Lower lobe of right lung (tissue), 2 donors: Measurements from ENCODE around the gene GNB5. TPM values are rescaled to one million over a fixed set of nuclear protein-coding genes. Genes with fewer than 3 reads are reported as not detected.

Source experiments
- ATAC-seq, 2 donors: fragments of 200-7000 bp; cut with Tn5 transposase; one replicate each; pipeline ENCODE4 v1.9.1; 2020 to 2022; ENCODE audit warnings: mild to moderate bottlenecking in 2 of 2, moderate library complexity in 2 of 2
- DNase-seq: peaks from one replicate; pipeline ENCODE4 v3.0.0-alpha.2; 2020
- H3K27ac ChIP-seq: fragments of 200-600 bp; one replicate; pipeline ENCODE4 v1.8.0; 2022
- H3K27me3 ChIP-seq: fragments of 200-600 bp; one replicate; pipeline ENCODE4 v1.8.0; 2022; ENCODE audit warnings: low read depth
- H3K36me3 ChIP-seq: fragments of 200-600 bp; one replicate; pipeline ENCODE4 v1.8.0; 2022; ENCODE audit warnings: mild to moderate bottlenecking
- H3K4me1 ChIP-seq: fragments of 200-600 bp; one replicate; pipeline ENCODE4 v1.8.0; 2022
- H3K4me3 ChIP-seq: fragments of 200-600 bp; one replicate; pipeline ENCODE4 v1.8.0; 2022; ENCODE audit warnings: mild to moderate bottlenecking
- H3K9me3 ChIP-seq: fragments of 200-600 bp; one replicate; pipeline ENCODE4 v1.8.0; 2022
- intact Hi-C: fragments of 100-400 bp; cut with DNase I; formaldehyde crosslinking; loops from one replicate; pipeline ENCODE4 v1.11.0; 2022
- total RNA-seq: library from RNA; stranded (reverse); fragmentation: NEBNext Ultra II Directional; extraction: Animal tissue kit (Norgen Biotek cat#: 25700); gene quantifications from one replicate; pipeline ENCODE4 v1.2.1, GENCODE V29; 2021
- TF ChIP-seq, protein P1 (sequence below): fragments of 200-600 bp; IDR thresholded peaks from one replicate; pipeline ENCODE4 v1.8.0; 2022; ENCODE audit warnings: antibody characterized with exemption, mild to moderate bottlenecking
- donor health status: DM: no; HTN: yes; CAD: no; lungs with severe emphysema.

The GNB5 gene
- total RNA-seq, 1 donor from 2014 or later: 14.1 TPM

DNA sequence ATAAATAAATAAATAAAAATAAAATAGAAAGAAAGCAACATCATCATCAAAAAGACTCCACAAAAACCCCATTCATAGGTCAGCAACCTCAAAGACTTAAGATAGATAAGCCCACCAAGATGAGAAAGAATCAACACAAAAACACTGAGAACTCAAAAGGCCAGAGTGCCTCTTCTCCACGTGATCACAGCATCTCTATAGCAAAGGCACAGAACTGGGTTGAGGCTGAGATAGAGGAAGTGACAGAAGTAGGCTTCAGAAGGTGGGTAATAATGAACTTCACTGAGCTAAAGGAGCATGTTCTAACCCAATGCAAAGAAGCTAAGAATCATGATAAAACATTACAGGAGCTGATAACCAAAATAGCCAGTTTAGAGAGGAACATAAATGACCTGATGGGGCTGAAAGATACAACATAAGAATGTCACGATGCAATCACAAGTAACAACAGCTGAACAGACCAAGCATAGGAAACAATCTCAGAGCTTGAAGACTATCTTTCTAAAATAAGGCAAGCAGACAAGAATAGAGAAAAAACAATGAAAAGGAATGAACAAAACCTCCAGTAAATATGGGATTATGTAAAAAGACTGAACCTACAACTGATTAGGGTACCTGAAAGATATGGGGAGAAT, 26.4 kb downstream of the GNB5 start:
- no peak overlapping the region for H3K27ac ChIP-seq
- intact Hi-C loops: no loop called here
- no peaks in the 10 kb centered on the region for H3K4me1 ChIP-seq
- peaks cover 4% of the 10 kb centered on the region for H3K36me3 ChIP-seq
- H3K4me3 ChIP-seq: no peak overlapping the region
- H3K27me3 ChIP-seq: no peaks in the 10 kb centered on the region
- ATAC-seq (no peak), DNase-seq (no peak)
- H3K9me3 ChIP-seq: no peaks in the 10 kb centered on the region
- TF ChIP-seq, protein P1, sequence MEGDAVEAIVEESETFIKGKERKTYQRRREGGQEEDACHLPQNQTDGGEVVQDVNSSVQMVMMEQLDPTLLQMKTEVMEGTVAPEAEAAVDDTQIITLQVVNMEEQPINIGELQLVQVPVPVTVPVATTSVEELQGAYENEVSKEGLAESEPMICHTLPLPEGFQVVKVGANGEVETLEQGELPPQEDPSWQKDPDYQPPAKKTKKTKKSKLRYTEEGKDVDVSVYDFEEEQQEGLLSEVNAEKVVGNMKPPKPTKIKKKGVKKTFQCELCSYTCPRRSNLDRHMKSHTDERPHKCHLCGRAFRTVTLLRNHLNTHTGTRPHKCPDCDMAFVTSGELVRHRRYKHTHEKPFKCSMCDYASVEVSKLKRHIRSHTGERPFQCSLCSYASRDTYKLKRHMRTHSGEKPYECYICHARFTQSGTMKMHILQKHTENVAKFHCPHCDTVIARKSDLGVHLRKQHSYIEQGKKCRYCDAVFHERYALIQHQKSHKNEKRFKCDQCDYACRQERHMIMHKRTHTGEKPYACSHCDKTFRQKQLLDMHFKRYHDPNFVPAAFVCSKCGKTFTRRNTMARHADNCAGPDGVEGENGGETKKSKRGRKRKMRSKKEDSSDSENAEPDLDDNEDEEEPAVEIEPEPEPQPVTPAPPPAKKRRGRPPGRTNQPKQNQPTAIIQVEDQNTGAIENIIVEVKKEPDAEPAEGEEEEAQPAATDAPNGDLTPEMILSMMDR: no peak

DNA sequence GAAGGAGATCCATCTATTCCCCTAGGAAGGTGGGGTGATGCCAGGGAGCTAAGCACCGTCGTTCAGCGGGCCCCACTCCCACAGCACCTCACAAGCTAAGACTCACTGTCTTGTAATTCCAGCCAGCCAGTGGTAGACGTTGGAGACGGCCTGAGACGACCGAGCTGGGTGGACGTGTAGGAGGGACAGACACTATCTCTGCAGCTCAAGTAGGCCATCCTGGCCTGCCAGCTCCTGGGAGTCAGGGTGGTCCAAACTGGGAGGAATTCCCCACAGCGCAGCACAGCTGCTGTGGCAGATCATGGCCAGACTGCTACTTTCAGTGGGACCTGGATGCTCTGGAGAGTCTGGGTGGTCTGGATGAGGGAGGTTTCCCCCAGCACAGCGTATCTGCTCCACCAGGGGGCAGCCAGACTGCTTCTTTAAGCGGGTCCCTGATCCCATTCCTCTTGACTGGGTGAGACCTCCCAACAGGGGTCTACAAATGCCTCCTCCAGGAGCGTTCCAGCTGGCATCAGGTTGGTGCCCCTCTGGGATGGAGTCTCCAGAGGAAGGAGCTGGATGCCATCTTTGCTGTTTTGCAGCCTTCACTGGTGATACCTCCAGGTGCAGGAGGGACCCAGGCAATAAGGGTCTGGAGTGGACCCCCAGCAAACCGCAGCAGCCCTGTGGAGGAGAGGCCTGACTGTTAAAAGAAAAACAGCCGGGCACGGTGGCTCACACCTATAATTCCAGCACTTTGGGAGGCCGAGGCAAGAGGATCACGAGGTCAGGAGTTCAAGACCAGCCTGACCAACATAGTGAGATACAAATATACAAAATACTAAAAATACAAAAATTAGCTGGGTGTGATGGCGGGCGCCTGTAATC, 27.6 kb downstream of the GNB5 start:
- Histone ChIP-seq H3K27ac (no peak overlapping the region), H3K36me3 (peaks cover 4% of the 10 kb centered on the region), H3K27me3 (no peaks in the 10 kb centered on the region), H3K4me1 (no peaks in the 10 kb centered on the region), H3K9me3 (no peaks in the 10 kb centered on the region), H3K4me3 (no peak overlapping the region)
- ATAC-seq (no peak), DNase-seq (no peak)
- TF ChIP-seq, protein P1: no peak
- intact Hi-C loops: no loop called here

DNA sequence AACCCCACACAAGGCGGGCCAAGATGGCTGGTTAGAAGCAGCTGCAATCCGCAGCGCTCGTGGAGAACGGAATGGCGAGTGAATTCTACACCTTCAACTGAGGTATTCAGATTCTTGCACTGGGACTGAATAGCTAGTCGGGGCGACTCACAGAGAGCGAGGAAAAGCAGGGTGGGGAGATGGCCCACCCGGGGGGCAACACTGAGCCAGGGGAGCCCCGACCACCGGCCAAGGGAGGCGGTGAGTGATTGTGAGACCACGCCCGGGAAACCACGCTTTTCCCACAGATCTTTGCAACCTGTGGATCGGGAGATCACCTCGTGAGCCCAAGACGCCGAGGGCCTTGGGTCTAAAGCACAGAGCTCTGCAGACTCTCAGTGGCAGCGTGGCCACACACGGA, 28.3 kb downstream of the GNB5 start:
- TF ChIP-seq, protein P1: no peak
- ATAC-seq (no peak), DNase-seq (no peak)
- H3K4me3 ChIP-seq: no peak overlapping the region
- no peak overlapping the region for H3K27ac ChIP-seq
- no peaks in the 10 kb centered on the region for H3K27me3 ChIP-seq
- H3K4me1 ChIP-seq: no peaks in the 10 kb centered on the region
- intact Hi-C loops: no loop called here
- H3K9me3 ChIP-seq: no peaks in the 10 kb centered on the region
- peaks cover 4% of the 10 kb centered on the region for H3K36me3 ChIP-seq

DNA sequence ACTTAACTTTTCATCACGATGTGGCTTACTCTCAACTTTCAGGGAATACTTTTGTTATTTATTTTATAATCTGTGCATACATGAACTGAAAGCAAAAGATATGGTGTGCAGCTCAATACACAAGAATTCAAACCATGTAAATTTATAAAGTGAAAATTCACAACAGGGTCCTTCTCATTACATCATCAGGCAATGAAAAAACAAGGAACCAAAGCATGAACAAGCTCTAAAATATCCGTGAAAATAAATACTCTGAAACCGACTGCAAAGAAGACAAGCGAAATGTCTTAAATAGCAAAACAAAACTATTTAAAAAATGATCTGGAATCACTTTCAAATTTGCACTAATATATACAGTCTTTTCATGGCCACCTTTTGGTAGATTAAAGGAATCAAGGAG, 28.9 kb downstream of the GNB5 start:
- Histone ChIP-seq H3K36me3 (peaks cover 4% of the 10 kb centered on the region), H3K4me1 (no peaks in the 10 kb centered on the region), H3K9me3 (no peaks in the 10 kb centered on the region), H3K4me3 (no peak overlapping the region), H3K27ac (no peak overlapping the region), H3K27me3 (no peaks in the 10 kb centered on the region)
- TF ChIP-seq, protein P1: no peak
- ATAC-seq: no peak
- intact Hi-C loops: no loop called here
- no peak for DNase-seq

DNA sequence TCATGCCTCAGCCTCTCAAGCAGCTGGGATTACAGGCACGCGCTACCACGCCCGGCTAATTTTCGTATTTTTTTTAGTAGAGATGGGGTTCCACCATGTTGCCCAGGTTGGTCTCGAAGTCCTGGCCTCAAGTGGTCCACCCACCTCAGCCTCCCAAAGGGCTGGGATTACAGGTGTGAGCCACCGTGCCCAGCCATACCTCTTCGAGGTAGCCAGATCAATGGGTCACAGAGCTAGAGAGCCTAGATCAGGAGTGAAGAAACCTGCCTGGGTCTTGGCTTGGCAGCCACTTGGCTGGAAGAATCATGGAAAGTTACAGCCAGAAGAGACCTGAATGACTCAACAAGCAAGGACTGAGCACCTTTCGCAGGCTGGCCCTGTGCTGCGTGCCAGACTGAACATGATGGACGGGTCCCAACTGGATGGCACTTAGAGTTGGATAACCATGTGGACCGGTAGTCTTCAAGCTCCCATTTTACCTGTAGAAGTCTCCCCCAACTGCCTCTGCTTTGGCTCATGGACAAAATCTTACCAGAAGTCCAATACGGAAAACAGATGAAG, 29.7 kb downstream of the GNB5 start:
- TF ChIP-seq, protein P1: no peak
- Histone ChIP-seq H3K36me3 (peaks cover 4% of the 10 kb centered on the region), H3K9me3 (no peaks in the 10 kb centered on the region), H3K4me3 (no peak overlapping the region), H3K27ac (no peak overlapping the region), H3K27me3 (no peaks in the 10 kb centered on the region), H3K4me1 (no peaks in the 10 kb centered on the region)
- ATAC-seq: no peak
- intact Hi-C loops: no loop called here
- no peak for DNase-seq
